HCEC 1CT (cell line): ENCODE measurements around the gene SRI.
"Not testable (repeated sequence)": the region's sequence is repeated elsewhere in the genome, so short reads cannot be mapped to it uniquely, and the experiment has no call there.

ENCODE experiments used
- DNase-seq: peaks from one replicate; pipeline ENCODE4 v3.0.0-alpha.2; 2017

SRI gene

DNA sequence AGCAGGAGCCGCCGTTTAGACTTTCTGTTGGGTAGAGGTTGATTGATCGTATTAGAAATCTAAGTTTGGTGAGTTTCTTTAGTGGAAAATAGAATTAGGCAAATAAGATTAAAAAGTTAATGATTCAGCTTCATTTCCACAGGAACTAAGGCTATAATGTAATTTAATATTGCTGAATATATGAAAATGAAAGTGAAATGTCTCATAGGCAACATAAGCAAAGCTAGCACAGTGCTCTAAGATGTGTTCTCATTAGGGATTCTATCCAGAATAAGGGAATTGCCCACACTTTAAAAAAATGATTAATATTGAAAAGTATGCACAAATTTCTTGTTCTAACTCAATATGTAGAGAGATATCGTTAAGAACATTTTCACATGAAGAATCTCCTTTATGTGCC lies 47.0 kb downstream of the SRI start:
- DNase-seq, result no peak

DNA sequence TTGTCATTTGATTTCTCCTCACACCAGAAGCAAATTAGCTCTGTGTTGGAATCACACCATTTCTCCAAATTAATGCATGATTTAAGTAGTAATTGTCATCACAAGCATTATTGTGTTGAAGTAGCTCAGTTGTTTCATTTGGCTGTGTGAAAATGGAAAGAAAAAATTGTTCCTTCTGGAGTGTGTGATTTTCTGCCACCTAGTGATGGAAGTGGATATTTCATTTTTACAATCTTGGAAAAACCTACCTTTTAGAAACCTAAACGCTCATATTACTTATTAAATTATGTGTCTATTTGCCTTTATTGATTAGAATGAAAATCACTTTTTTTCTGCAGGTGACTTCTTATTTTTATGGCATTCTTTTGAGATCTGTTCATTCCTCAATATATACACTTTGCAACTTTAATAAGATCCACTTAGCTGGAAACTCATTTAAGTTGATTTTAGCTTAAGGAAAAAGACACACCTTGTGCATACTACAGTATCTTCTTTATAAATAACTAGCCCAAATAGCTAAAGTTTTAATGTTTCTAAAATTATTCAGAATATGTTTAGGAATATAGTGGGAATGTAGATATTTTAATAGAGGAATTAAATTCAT lies 50.0 kb downstream of the SRI start:
- DNase-seq, result no peak

DNA sequence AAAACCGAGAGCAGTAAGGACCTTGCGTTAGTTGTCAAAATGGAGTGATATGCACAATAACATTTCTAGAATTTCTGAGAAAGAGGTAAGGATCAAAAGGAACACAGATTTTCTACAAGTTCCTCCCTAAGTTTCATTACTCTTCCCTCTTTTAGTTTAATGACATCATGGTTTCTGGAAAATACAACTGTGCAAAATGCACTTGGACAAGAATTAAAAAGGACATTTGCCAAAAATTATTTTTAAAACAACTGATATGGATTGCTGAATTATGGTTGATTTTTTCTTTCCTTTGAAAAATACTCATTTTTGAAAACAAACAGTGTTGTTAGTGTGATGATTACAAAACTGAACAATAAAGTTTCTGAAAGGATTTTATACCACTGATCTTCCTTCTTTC lies 52.1 kb downstream of the SRI start:
- DNase-seq, result no peak

DNA sequence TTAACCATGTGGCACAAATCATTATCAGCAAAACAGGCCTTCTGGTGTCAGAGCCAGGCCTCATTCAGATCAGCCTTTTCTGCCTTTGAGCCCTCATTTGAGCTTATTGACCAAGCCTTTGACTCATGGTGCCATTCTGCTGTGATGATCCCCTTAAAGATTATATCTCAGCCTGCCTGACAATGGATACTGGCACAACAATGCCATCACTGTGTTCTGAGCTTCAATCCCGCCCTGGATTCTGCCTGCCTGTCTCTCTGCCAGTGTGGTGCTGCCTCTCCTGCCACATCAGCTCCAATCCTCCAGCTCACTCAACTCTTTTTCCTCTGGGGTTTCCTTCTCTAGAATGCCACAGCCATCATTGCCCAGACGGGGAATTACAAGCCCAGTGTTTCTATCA lies 52.6 kb downstream of the SRI start:
- DNase-seq, result no peak

DNA sequence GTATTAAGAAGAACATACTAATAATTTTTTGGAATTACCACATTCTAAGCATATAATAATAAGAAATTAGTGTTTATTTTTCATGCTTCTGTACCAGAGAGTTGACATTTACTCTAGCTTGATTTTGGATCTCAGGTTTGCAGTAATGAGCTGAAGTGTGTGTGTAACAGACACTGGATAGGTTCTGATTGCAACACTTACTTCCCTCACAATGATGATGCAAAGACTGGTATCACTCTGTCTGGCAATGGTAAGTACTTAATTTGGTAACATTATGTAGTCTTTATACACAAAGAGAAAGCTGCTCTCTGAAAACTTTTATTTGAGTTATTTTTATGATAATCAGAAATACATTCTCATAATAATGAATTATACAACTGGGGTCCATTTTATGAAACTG lies 54.1 kb downstream of the SRI start:
- no peak for DNase-seq

DNA sequence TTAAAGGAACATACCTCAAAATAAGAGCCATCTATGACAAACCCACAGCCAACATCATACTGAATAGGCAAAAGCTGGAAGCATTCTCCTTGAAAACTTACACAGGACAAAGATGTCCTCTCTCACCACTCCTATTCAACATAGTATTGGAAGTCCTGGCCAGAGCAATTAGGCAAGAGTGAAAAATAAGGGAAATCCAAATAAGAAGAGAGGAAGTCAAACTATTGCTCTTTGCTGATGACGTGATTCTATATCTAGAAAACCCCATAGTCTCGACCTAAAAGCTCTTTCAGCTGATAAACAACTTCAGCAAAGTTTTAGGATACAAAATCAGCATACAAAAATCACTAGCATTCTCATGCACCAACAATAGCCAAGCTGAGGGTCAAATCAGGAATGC lies 60.1 kb downstream of the SRI start:
- DNase-seq, result not testable (repeated sequence)

DNA sequence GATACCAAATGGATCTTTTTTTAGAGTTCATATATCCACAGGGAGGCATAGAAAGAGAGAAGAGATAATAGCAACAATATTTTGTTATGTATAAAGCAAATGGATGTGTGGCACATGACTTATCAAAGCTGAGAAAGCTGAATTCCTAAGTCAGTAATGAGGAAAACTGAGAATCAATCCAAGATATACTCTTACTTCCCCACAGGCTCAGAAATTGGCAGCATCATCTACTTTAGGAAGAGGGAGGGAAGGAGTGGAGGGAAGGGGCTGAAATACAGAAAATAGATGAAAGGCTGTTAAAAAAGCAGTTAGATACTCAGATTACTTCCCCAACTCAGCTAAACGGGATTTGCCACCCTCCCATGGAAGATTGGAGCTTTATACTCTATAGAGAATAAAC lies 63.5 kb downstream of the SRI start:
- no peak for DNase-seq

DNA sequence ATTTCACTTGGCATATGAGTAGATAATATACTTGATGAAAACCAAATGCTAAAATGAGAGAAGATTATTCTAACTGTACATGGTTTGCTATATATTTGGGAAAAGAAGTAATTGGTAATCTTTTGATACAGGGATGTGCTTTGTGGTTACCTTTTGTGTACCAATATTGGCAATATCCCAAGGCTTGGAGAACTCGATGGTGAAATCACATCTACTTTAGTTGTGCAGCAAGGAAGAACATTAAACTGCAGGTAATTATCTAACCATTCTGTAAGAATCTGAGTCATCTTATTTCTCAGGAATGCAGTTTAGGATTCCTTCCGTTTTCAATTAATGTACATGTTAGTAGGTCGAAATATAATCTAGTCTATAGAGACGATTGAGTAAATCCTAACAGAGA lies 64.1 kb downstream of the SRI start:
- no peak for DNase-seq
